Upper lobe of left lung (tissue), 6 donors: ENCODE measurements around the gene ELOVL4. TPM values are rescaled to one million over a fixed set of nuclear protein-coding genes. Genes with fewer than 3 reads are reported as not detected.
A peak's percentile ranks its signal among the peaks of the same experiment; 100 is the strongest.

Experiments used
- ATAC-seq, 2 donors: fragments of 200-7000 bp; cut with Tn5 transposase; one replicate each; pipeline ENCODE4 v1.9.1; 2022; ENCODE audit warnings: mild to moderate bottlenecking in 2 of 2, moderate library complexity in 2 of 2; ENCODE audit not compliant: low FRiP score in 2 of 2
- DNase-seq, 2 donors: peaks; one replicate each; pipeline ENCODE4 v3.0.0-alpha.2; 2019 to 2020
- H3K27ac ChIP-seq, 4 donors: fragments of 200-600 bp; sonication (generic); one replicate each; pipeline ENCODE4 v1.5.1; 2016 to 2019
- H3K27me3 ChIP-seq, 4 donors: fragments of 200-600 bp; sonication (generic); one replicate each; pipeline ENCODE4 v1.5.1; 2017 to 2019
- H3K36me3 ChIP-seq, 4 donors: fragments of 200-600 bp; sonication (generic); one replicate each; pipeline ENCODE4 v1.5.1; 2016 to 2019
- H3K4me1 ChIP-seq, 4 donors: fragments of 200-600 bp; sonication (generic); one replicate each; pipeline ENCODE4 v1.5.1; 2018 to 2019
- H3K4me3 ChIP-seq, 4 donors: fragments of 200-600 bp; sonication (generic); one replicate each; pipeline ENCODE4 v1.5.1; 2017 to 2019; ENCODE audit warnings: mild to moderate bottlenecking in 2 of 4, moderate library complexity in 1 of 4
- H3K9me3 ChIP-seq, 4 donors: fragments of 200-600 bp; sonication (generic); one replicate each; pipeline ENCODE4 v1.5.1; 2018 to 2019
- CTCF ChIP-seq, 6 experiments: fragments of 450-650 bp in 4 of 6; fragments of 200-600 bp in 2 of 6; sonication (generic) in 2 of 6; IDR thresholded peaks; one replicate each; pipeline ENCODE4 v1.5.1; 2016 to 2019; ENCODE audit warnings: antibody characterized with exemption in 6 of 6
- EP300 ChIP-seq, 4 donors: sonication (generic); formaldehyde crosslinking; IDR thresholded peaks; one replicate each; pipeline ENCODE4 v1.5.1; 2017; ENCODE audit warnings: antibody characterized with exemption in 4 of 4, control low read depth in 2 of 4
- POLR2A ChIP-seq, 4 donors: fragments of 450-650 bp; IDR thresholded peaks; one replicate each; pipeline ENCODE4 v1.5.1; 2016 to 2017; ENCODE audit warnings: antibody characterized with exemption in 4 of 4, mild to moderate bottlenecking in 2 of 4
- POLR2AphosphoS5 ChIP-seq, 2 donors: sonication (generic); formaldehyde crosslinking; IDR thresholded peaks; one replicate each; pipeline ENCODE4 v1.5.1; 2017; ENCODE audit warnings: antibody characterized with exemption in 2 of 2
- WGBS, 2 donors: methylation state at CpG; one replicate each; pipeline ENCODE4 v1.1.5; 2017 to 2018; 5-methylcytosine and 5-hydroxymethylcytosine counted together
- total RNA-seq, 6 donors: library from RNA; depleted of rRNA in 4 of 6; stranded (reverse); fragments of >200 nt in 4 of 6; gene quantifications; one replicate each; pipeline versions ENCODE4 v1.1.0 to v1.2.1, GENCODE V29; 2016 to 2021
- donor health status: DM: no; HTN: no; CAD: no; lungs with moderate emphysema.
- donor health status: DM: no; HTN: yes; CAD: no; lungs with severe emphysema.

ELOVL4 gene
- total RNA-seq, 6 donors from 2014 or later = 0.17 to 0.49 (median 0.37) TPM; not detected in 3

DNA sequence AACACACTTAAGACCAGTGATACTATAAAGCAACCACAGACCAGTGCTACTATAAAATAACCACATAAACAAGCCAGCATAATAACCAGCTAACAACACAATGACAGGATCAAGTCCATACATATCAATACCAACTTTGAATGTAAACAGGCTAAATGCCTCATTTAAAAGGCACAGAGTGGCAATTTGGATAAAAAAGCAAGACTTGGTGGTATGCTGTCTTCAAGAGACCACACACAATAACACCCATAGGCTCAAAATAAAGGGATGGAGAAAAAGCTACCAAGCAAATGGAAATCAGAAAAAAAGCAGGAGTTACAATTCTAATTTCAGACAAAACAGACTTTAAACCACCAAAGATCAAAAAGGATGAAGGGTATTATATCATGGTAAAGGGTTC lies 19.8 kb upstream of the ELOVL4 start:
- Histone ChIP-seq H3K4me3 (no peak overlapping the region), H3K27me3 (no peaks in the 10 kb centered on the region), H3K27ac (no peak overlapping the region), H3K9me3 (peaks cover 0 to 5% (median 0%) of the 10 kb centered on the region in 4 donors), H3K4me1 (no peaks in the 10 kb centered on the region), H3K36me3 (no peaks in the 10 kb centered on the region)
- DNase-seq (no peak), ATAC-seq (no peak)
- TF ChIP-seq POLR2AphosphoS5 (IDR thresholded peaks at IDR 0.05) (no peak), EP300 (IDR thresholded peaks at IDR 0.05) (no peak), CTCF (IDR thresholded peaks at IDR 0.05) (no peak), POLR2A (IDR thresholded peaks at IDR 0.05) (no peak)

- H3K4me1 ChIP-seq = no peaks in the 10 kb centered on the region
- no peak for DNase-seq
- peaks cover 0 to 2% (median 0%) of the 10 kb centered on the region in 4 donors for H3K9me3 ChIP-seq
- TF ChIP-seq POLR2A (IDR thresholded peaks at IDR 0.05) (no peak), POLR2AphosphoS5 (IDR thresholded peaks at IDR 0.05) (no peak), CTCF (IDR thresholded peaks at IDR 0.05) (no peak), EP300 (IDR thresholded peaks at IDR 0.05) (no peak)
- ATAC-seq = no peak
- H3K27ac ChIP-seq = no peak overlapping the region
- no peaks in the 10 kb centered on the region for H3K36me3 ChIP-seq
- 81 to 86% methylated on average over 3 of the region's 3 CpGs for WGBS, 2 donors
- H3K27me3 ChIP-seq = no peaks in the 10 kb centered on the region
- H3K4me3 ChIP-seq = no peak overlapping the region
Observed at GRCh38 chr6:79964607-79965081, 17.3 kb upstream of the ELOVL4 start.

DNA sequence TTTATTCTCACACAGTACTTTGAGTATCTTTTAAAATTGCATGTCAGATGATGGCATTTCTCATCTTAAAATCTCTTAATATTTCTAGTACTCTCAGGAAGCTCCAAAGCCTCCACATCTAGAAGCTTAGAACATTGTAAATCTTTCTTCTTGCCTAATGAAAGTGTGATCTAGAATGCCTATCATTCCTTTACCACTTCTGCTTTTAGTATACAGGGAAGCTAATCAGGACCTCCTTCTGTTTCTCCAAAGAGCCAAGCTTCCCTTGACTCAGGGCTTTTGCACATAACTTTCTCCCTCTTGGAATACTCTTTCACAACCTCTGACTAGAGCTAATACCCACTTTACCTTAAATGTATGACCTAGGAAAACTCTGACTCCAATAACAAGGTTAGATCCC lies 7.5 kb upstream of the ELOVL4 start:
- H3K9me3 ChIP-seq = no peaks in the 10 kb centered on the region
- H3K4me1 ChIP-seq = no peaks in the 10 kb centered on the region
- no peak overlapping the region for H3K27ac ChIP-seq
- ATAC-seq = no peak
- DNase-seq = no peak
- TF ChIP-seq EP300 (IDR thresholded peaks at IDR 0.05) = no peak
- no peak for TF ChIP-seq CTCF (IDR thresholded peaks at IDR 0.05)
- no peak for TF ChIP-seq POLR2A (IDR thresholded peaks at IDR 0.05)
- TF ChIP-seq POLR2AphosphoS5 (IDR thresholded peaks at IDR 0.05) = no peak
- H3K36me3 ChIP-seq = no peaks in the 10 kb centered on the region
- no peak overlapping the region for H3K4me3 ChIP-seq
- H3K27me3 ChIP-seq = no peaks in the 10 kb centered on the region

GRCh38 chr6:79949233-79949632 lies 1.9 kb upstream of the ELOVL4 start:
- WGBS, 2 donors = 15 to 19% methylated on average over 6 of the region's 6 CpGs
- H3K36me3 ChIP-seq = no peaks in the 10 kb centered on the region
- H3K4me3 ChIP-seq = no peak overlapping the region
- DNase-seq (peak in 1 of 2 donors; percentile 63), ATAC-seq (peak in 1 of 2 donors; percentile 42)
- H3K9me3 ChIP-seq = no peaks in the 10 kb centered on the region
- peaks cover 13 to 20% (median 15%) of the 10 kb centered on the region in 4 donors for H3K4me1 ChIP-seq
- no peak overlapping the region for H3K27ac ChIP-seq
- peaks cover 0 to 23% (median 10%) of the 10 kb centered on the region in 4 donors for H3K27me3 ChIP-seq
- TF ChIP-seq CTCF (IDR thresholded peaks at IDR 0.05) (peak in 4 of 6 experiments; percentile 27 to 50 (median 46)), EP300 (IDR thresholded peaks at IDR 0.05) (no peak), POLR2AphosphoS5 (IDR thresholded peaks at IDR 0.05) (no peak)
